Measurements from ENCODE around the gene TTC16. TPM values are rescaled to one million over a fixed set of nuclear protein-coding genes. Genes with fewer than 3 reads are reported as not detected.

The TTC16 gene
- total and polyA plus RNA-seq, 2 donors (not counting 1 experiment from before 2014, with no cell fraction given), result under 0.01 TPM; not detected in 1

- no peaks in the 10 kb centered on the region for H4K20me1 ChIP-seq (ENCODE audit: control insufficient read depth, extremely low read depth, insufficient read depth, low read length)
- no peak overlapping the region for H3K27ac ChIP-seq (ENCODE audit: insufficient read depth, low read length)
- H3K9ac ChIP-seq (ENCODE audit: insufficient read depth, low read length), result peak overlapping the region; percentile 13
- no peak for DNase-seq (ENCODE audit: low read depth in 2 of 2)
- no peaks in the 10 kb centered on the region for H3K27me3 ChIP-seq (ENCODE audit: control insufficient read depth, insufficient read depth, low read length)
- H2AFZ ChIP-seq (ENCODE audit: low read length), result no peak overlapping the region
- no peaks in the 10 kb centered on the region for H3K79me2 ChIP-seq (ENCODE audit: control insufficient read depth, insufficient read depth, low read length)
- peaks cover 7% of the 10 kb centered on the region for H3K4me1 ChIP-seq (ENCODE audit: control insufficient read depth, extremely low read depth, insufficient read depth, low read length)
- H3K36me3 ChIP-seq (ENCODE audit: control insufficient read depth, insufficient read depth, low read length), result peaks cover 1% of the 10 kb centered on the region
- H3K4me3 ChIP-seq (replicated peaks in 1 of 4; ENCODE audit: control extremely low read depth in 1 of 4, insufficient read depth in 1 of 4, low read depth in 3 of 4, low read length in 4 of 4), result peak overlapping the region; percentile 29 to 88 (median 40)
- peak overlapping the region; percentile 88 for H3K4me2 ChIP-seq (ENCODE audit: extremely low read depth, insufficient read depth, low read length)
- H3K9me3 ChIP-seq (ENCODE audit: control insufficient read depth, insufficient read depth, low read depth, low read length), result no peaks in the 10 kb centered on the region
- no peak for TF ChIP-seq CTCF (conservative IDR thresholded peaks at IDR 0.05 in 1 of 2, IDR thresholded peaks at IDR 0.05 in 1 of 2; ENCODE audit: low read depth in 1 of 2, low read length in 2 of 2)
- no peak for TF ChIP-seq EZH2 (IDR thresholded peaks at IDR 0.05; ENCODE audit: low read length, missing control alignments)
Measured at GRCh38 chr9:127714020-127714750, 1.7 kb upstream of the TTC16 start.

GRCh38 chr9:127714951-127715469 is 869 bp upstream of the TTC16 start:
- Histone ChIP-seq H3K9ac (ENCODE audit: insufficient read depth, low read length) (peak overlapping the region; percentile 75), H4K20me1 (ENCODE audit: control insufficient read depth, extremely low read depth, insufficient read depth, low read length) (no peaks in the 10 kb centered on the region), H3K27ac (ENCODE audit: insufficient read depth, low read length) (peak overlapping the region; percentile 82), H3K79me2 (ENCODE audit: control insufficient read depth, insufficient read depth, low read length) (no peaks in the 10 kb centered on the region), H3K27me3 (ENCODE audit: control insufficient read depth, insufficient read depth, low read length) (no peaks in the 10 kb centered on the region), H3K36me3 (ENCODE audit: control insufficient read depth, insufficient read depth, low read length) (peaks cover 1% of the 10 kb centered on the region), H2AFZ (ENCODE audit: low read length) (peak overlapping the region; percentile 1), H3K4me1 (ENCODE audit: control insufficient read depth, extremely low read depth, insufficient read depth, low read length) (peaks cover 7% of the 10 kb centered on the region), H3K9me3 (ENCODE audit: control insufficient read depth, insufficient read depth, low read depth, low read length) (no peaks in the 10 kb centered on the region), H3K4me2 (ENCODE audit: extremely low read depth, insufficient read depth, low read length) (peak overlapping the region; percentile 94), H3K4me3 (replicated peaks in 1 of 4; ENCODE audit: control extremely low read depth in 1 of 4, insufficient read depth in 1 of 4, low read depth in 3 of 4, low read length in 4 of 4) (peak overlapping the region; percentile 71 to 88 (median 82))
- TF ChIP-seq CTCF (conservative IDR thresholded peaks at IDR 0.05 in 1 of 2, IDR thresholded peaks at IDR 0.05 in 1 of 2; ENCODE audit: low read depth in 1 of 2, low read length in 2 of 2), result no peak
- no peak for TF ChIP-seq EZH2 (IDR thresholded peaks at IDR 0.05; ENCODE audit: low read length, missing control alignments)
- DNase-seq (ENCODE audit: low read depth in 2 of 2), result no peak

GRCh38 chr9:127716412-127716811 is 533 bp downstream of the TTC16 start:
- Histone ChIP-seq H3K4me2 (ENCODE audit: extremely low read depth, insufficient read depth, low read length) (peak overlapping the region; percentile 81), H4K20me1 (ENCODE audit: control insufficient read depth, extremely low read depth, insufficient read depth, low read length) (no peaks in the 10 kb centered on the region), H3K9ac (ENCODE audit: insufficient read depth, low read length) (peak overlapping the region; percentile 76), H3K4me3 (replicated peaks in 1 of 4; ENCODE audit: control extremely low read depth in 1 of 4, insufficient read depth in 1 of 4, low read depth in 3 of 4, low read length in 4 of 4) (peak overlapping the region; percentile 62 to 88 (median 77)), H3K27ac (ENCODE audit: insufficient read depth, low read length) (peak overlapping the region; percentile 82), H3K4me1 (ENCODE audit: control insufficient read depth, extremely low read depth, insufficient read depth, low read length) (peaks cover 7% of the 10 kb centered on the region), H3K79me2 (ENCODE audit: control insufficient read depth, insufficient read depth, low read length) (no peaks in the 10 kb centered on the region), H2AFZ (ENCODE audit: low read length) (peak overlapping the region; percentile 88), H3K27me3 (ENCODE audit: control insufficient read depth, insufficient read depth, low read length) (no peaks in the 10 kb centered on the region), H3K9me3 (ENCODE audit: control insufficient read depth, insufficient read depth, low read depth, low read length) (no peaks in the 10 kb centered on the region), H3K36me3 (ENCODE audit: control insufficient read depth, insufficient read depth, low read length) (peaks cover 1% of the 10 kb centered on the region)
- no peak for DNase-seq (ENCODE audit: low read depth in 2 of 2)
- no peak for TF ChIP-seq CTCF (conservative IDR thresholded peaks at IDR 0.05 in 1 of 2, IDR thresholded peaks at IDR 0.05 in 1 of 2; ENCODE audit: low read depth in 1 of 2, low read length in 2 of 2)
- TF ChIP-seq EZH2 (IDR thresholded peaks at IDR 0.05; ENCODE audit: low read length, missing control alignments), result no peak

Data from fibroblast of lung (primary cell).